ENCODE data around the gene LILRB1. TPM values are rescaled to one million over a fixed set of nuclear protein-coding genes. Genes with fewer than 3 reads are reported as not detected.

LILRB1 gene
- total and polyA plus RNA-seq, 9 of the 15 experiments (the other 6 are each of a cell fraction or from before 2014, with no cell fraction given) = not detected

DNA sequence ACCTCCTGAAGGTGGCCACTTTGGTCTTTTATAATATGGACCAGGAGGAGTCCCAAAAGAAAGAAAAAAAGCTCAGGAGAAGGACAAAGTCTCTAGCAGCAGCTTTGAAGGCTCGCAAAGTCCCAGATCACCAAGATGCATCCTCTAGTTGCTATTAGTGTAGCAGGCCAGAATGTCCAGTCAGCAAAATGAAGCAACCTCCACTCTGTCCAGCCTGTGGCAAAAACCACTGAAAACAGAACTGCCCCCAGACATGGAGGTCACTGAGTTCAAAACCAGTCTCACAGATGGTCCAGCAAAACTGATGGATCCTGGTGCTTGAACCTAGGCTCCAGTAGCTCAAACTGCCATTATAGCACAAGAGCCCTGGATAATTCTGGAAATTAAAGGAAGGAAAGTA, 42.9 kb downstream of the LILRB1 start:
- intact Hi-C loops (cut with micrococcal nuclease) = loop anchor here (10.0 kb wide), 1 partner anchor 212 kb away; no protein-coding TSS in a partner anchor
- FAIRE-seq (no peak), DNase-seq (ENCODE audit: extremely low read depth in 1 of 4, low spot score in 3 of 4) (no peak), ATAC-seq (no peak)
- TF ChIP-seq FOXO4 (CRISPR knock-in tag; IDR thresholded peaks at IDR 0.05) (no peak), MAFF (IDR thresholded peaks at IDR 0.05; ENCODE audit: low read length) (peak; percentile 69), C11orf30 (IDR thresholded peaks at IDR 0.05; ENCODE audit: low read depth) (peak; percentile 83), MAFK (IDR thresholded peaks at IDR 0.05; ENCODE audit: low read length) (peak; percentile 79), ZNF316 (IDR thresholded peaks at IDR 0.05) (peak; percentile 86), MAFG (tag; conservative IDR thresholded peaks at IDR 0.05) (peak; percentile 77), ZZZ3 (IDR thresholded peaks at IDR 0.05) (no peak)
- no peak overlapping the region for H3K27ac ChIP-seq (ENCODE audit: extremely low read depth, low read depth, low read length)
- H3K9me1 ChIP-seq (ENCODE audit: control insufficient read depth, insufficient read depth, low read length) = no peaks in the 10 kb centered on the region
- no peaks in the 10 kb centered on the region for H4K20me1 ChIP-seq (replicated peaks; ENCODE audit: control insufficient read depth, insufficient read depth, low read length)
- no TSS peak for BruUV-seq (replicated peaks)
- H3K9ac ChIP-seq (ENCODE audit: insufficient read depth in 1 of 2, low read depth in 2 of 2, low read length in 2 of 2) = no peak overlapping the region
- no peak overlapping the region for H3K4me2 ChIP-seq (ENCODE audit: insufficient read depth, low read length)
- ChIA-PET POLR2A (interaction anchor here (0.9 kb wide), 1 partner anchor 345 kb away, joined by 3 read pairs; no protein-coding TSS in a partner anchor), CTCF (ENCODE audit: low intra/inter-chr PET ratio) (interaction anchor here (1.2 kb wide), 1 partner anchor 427 kb away, joined by 3 read pairs; no protein-coding TSS in a partner anchor)
- in situ Hi-C loops (cut with MboI) = loop anchor here (10.0 to 25.0 kb wide), 2 partner anchors 188 to 764 kb away; partner anchors contain the start of gene SHISA7
- no peak overlapping the region for H3K4me3 ChIP-seq
- WGBS (ENCODE audit: insufficient coverage, low coverage, missing lambda C conversion rate) = 0% methylated on average over 1 of the region's 1 CpG
- H3K9me3 ChIP-seq (replicated peaks; ENCODE audit: control insufficient read depth, insufficient read depth, low read depth, low read length) = no peaks in the 10 kb centered on the region
- H3K27me3 ChIP-seq (ENCODE audit: control insufficient read depth in 2 of 2, insufficient read depth in 2 of 2, low read length in 2 of 2) = peaks cover 2 to 19% of the 10 kb centered on the region in 2 experiments; a peak in 4 of 5 replicates
- no peaks in the 10 kb centered on the region for H3K4me1 ChIP-seq (replicated peaks in 1 of 2; ENCODE audit: control insufficient read depth in 2 of 2, insufficient read depth in 2 of 2, low read length in 2 of 2)
- H2AFZ ChIP-seq (ENCODE audit: low read depth, low read length) = no peak overlapping the region
- no peaks in the 10 kb centered on the region for H3K79me2 ChIP-seq (ENCODE audit: control insufficient read depth, insufficient read depth, low read length)
- H3K36me3 ChIP-seq (ENCODE audit: control insufficient read depth, insufficient read depth, low read length) = no peaks in the 10 kb centered on the region
